GM06990 (cell line): Measurements from ENCODE around the gene ALDH5A1.

ENCODE experiments used
- DNase-seq: peaks from one replicate; pipeline ENCODE4 v3.0.0-alpha.2; 2011; ENCODE audit not compliant: insufficient read length; ENCODE audit errors: extremely low read depth
- H3K27me3 ChIP-seq: replicated peaks from 2 replicates; pipeline ENCODE4 v1.6.0; 2011; ENCODE audit warnings: low read length; ENCODE audit not compliant: control insufficient read depth, insufficient read depth
- H3K36me3 ChIP-seq: 2 replicates; pipeline ENCODE4 v1.5.1; 2011; ENCODE audit warnings: low read length; ENCODE audit not compliant: control insufficient read depth, insufficient read depth
- H3K4me3 ChIP-seq: replicated peaks from 2 replicates; pipeline ENCODE4 v1.5.1; 2011; ENCODE audit warnings: low read depth, mild to moderate bottlenecking, control low read depth, low read length
- CTCF ChIP-seq: IDR thresholded peaks from 2 replicates; pipeline ENCODE4 v1.5.1; 2011; ENCODE audit warnings: low read length, control low read depth, mild to moderate bottlenecking, inconsistent platforms; ENCODE audit not compliant: insufficient read depth, poor library complexity, severe bottlenecking

ALDH5A1 gene

GRCh38 chr6:24476631-24477030, 18.1 kb upstream of the ALDH5A1 start:
- no peak for TF ChIP-seq CTCF
- DNase-seq, result no peak
- H3K36me3 ChIP-seq, result no peaks in the 10 kb centered on the region
- no peaks in the 10 kb centered on the region for H3K27me3 ChIP-seq
- H3K4me3 ChIP-seq, result no peak overlapping the region

- DNase-seq, result no peak
- Histone ChIP-seq H3K4me3 (no peak overlapping the region), H3K27me3 (no peaks in the 10 kb centered on the region), H3K36me3 (no peaks in the 10 kb centered on the region)
- TF ChIP-seq CTCF, result no peak
Observed at GRCh38 chr6:24477070-24477469, 17.7 kb upstream of the ALDH5A1 start.

- Histone ChIP-seq H3K27me3 (no peaks in the 10 kb centered on the region), H3K36me3 (no peaks in the 10 kb centered on the region), H3K4me3 (no peak overlapping the region)
- no peak for DNase-seq
- TF ChIP-seq CTCF, result no peak
Observed at GRCh38 chr6:24478903-24479302, 15.9 kb upstream of the ALDH5A1 start.

GRCh38 chr6:24480705-24481104, 14.1 kb upstream of the ALDH5A1 start:
- Histone ChIP-seq H3K4me3 (no peak overlapping the region), H3K27me3 (no peaks in the 10 kb centered on the region), H3K36me3 (no peaks in the 10 kb centered on the region)
- DNase-seq, result no peak
- TF ChIP-seq CTCF, result no peak

- no peaks in the 10 kb centered on the region for H3K27me3 ChIP-seq
- no peak for DNase-seq
- no peak for TF ChIP-seq CTCF
- no peak overlapping the region for H3K4me3 ChIP-seq
- no peaks in the 10 kb centered on the region for H3K36me3 ChIP-seq
Observed at GRCh38 chr6:24481449-24481848, 13.3 kb upstream of the ALDH5A1 start.

GRCh38 chr6:24484657-24485323, 10.0 kb upstream of the ALDH5A1 start:
- H3K36me3 ChIP-seq, result no peaks in the 10 kb centered on the region
- no peak for DNase-seq
- no peaks in the 10 kb centered on the region for H3K27me3 ChIP-seq
- no peak for TF ChIP-seq CTCF
- H3K4me3 ChIP-seq, result no peak overlapping the region
